Activated CD8-positive, alpha-beta memory T cell treated with anti-CD3 and anti-CD28 coated beads for 4 hours (primary cell): ENCODE data around the gene CRHR2.

Source experiments
- DNase-seq, 2 donors: peaks; one replicate each; pipeline ENCODE4 v3.0.0-alpha.2; 2020; ENCODE audit warnings: low read depth in 2 of 2

Gene CRHR2

GRCh38 chr7:30679664-30680063, 2.6 kb downstream of the CRHR2 start:
- no peak for DNase-seq

- DNase-seq: no peak
Measured at GRCh38 chr7:30678805-30679204, 3.5 kb downstream of the CRHR2 start.

GRCh38 chr7:30674876-30675275, 7.4 kb downstream of the CRHR2 start:
- DNase-seq: no peak

DNA sequence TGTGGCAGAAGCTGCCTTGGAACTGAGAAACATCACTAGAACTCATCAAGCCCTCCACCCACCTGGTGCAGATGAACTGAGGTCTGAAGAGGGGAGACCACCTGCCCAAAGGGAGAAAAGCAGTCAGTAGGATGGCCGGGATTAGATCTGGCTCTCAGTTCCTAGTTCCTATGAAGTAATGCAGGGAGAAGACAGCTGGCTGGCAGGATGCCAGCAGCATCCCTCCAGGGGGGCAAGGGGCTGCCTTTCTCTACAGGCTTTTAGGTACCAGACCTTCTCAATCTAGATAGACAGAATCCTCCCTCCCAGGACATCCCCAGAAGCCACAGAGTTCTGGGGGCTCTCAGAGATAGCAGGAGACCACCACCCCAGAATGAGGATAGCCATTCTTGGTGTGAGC, 7.8 kb downstream of the CRHR2 start:
- DNase-seq: no peak

DNA sequence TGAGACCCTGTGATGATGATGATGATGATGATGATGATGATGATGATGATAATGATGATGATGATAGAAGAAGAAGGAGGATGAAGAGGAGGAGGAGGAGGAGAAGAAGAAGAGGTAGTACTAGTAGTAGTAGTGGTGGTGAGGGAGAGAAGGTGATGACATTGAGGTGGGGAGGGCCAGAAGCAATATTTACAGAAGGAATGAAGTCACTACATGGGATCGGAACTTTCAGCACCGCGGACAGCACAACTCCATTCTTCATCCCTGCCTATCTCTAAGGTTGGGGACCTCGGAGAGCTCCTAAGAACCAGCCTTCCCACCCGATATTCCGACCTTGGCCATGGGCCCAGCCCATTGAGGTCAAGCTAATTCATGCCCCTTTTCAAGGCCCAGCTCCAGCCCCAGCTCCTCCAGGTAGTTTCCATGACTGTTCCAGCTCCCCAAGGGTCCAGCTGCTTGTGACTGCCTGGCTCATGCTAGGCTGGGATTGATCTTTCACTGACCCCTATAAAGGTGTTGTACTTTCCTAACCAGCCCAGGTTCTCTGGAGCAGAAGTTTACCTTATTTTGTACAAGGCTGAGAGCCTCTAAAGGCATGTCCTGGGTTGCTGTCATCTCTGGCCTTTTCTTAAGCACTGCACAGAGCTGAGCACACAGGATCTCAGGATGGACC, 10.3 kb downstream of the CRHR2 start:
- no peak for DNase-seq

DNA sequence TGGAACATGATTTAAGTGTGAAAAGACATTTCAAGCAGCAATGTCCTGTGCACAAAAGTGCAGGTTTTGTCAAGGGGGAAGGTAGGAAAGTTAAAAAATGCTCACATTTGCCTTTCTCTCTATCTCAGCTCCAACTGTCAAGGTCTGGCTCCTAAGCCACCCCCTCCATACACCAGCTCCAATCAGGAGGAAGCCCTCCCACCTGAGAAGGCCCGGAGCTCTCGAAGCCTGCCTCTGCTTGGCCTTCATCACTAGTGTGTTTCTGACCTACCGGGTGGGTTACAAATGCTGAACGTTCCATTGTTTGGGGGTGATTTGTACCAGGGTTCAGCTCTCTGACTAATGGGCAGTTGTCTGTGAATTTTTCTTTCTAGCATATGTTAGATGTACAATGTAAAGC, 14.2 kb downstream of the CRHR2 start:
- no peak for DNase-seq

GRCh38 chr7:30667172-30667571, 15.1 kb downstream of the CRHR2 start:
- DNase-seq: no peak

DNA sequence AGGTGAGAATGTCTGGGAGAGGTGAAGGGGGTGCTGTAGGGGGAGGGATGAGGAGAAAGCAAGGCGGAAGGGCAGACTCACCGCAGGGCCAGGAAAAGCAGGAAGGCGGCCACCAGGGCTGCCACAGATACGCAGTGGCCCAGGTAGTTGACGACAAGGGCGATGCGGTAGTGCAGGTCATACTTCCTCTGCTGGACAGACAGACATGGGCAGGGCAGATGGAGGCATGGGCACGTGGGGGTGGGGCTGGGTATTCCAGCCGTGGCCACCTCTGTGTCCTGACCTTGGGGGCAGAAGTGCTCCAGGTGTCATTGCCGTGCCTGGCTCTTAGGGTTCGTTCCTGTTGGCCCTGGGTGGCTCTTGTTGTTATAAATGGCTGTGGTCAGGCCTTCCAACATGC, 16.8 kb downstream of the CRHR2 start:
- no peak for DNase-seq

DNA sequence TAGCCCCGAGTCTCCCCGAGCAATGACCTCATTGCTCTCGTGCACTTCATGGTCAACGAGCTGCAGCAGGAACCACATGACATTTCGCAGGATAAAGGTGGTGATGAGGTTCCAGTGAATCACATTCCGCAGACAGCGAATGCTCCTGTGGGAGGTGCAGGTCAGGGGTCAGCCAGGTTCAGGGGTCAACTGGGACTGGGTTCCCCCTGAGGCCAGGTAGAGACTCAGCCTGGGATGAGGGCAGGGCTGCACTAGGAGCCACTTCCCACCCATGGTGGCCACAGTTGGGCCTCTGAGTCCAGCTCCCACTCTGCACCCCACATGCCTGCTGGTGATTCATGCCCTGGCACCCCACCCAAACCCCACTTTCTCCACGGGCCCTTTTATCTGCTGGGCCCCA, 17.2 kb downstream of the CRHR2 start:
- DNase-seq: no peak

DNA sequence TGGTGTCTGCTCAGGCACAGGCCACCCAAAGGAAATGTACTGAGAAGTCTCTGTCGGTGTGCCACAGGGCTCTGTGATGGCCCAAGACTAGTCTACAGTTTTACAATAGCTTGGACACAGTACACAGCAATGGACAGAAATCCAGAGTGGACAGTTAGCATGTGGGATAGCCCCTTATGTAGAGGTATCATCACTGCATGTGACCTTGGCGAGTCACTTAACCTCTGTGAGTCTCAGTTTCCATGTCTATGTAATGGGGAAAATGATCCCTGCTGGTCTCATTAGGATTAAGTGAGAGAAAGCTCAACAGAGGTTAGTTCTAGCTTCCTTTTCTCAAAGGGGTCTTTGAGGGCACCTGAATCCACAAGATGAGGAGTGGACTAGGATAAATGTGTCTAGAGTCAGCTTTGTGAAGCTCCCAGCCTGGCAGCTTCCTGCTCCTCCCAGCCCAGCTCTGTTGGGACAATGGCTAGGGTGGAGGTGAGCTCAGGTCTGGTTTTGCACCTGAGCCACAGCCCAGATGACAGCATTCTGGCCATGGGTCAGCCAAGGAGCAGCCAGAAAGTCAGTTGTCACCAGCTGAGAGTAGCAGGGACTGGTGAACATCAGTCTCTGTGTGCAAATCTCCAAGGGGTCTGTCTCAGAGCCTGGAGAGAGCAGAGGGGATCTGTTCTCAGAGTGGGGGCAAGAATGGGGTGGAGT, 17.9 kb downstream of the CRHR2 start:
- DNase-seq: no peak

DNA sequence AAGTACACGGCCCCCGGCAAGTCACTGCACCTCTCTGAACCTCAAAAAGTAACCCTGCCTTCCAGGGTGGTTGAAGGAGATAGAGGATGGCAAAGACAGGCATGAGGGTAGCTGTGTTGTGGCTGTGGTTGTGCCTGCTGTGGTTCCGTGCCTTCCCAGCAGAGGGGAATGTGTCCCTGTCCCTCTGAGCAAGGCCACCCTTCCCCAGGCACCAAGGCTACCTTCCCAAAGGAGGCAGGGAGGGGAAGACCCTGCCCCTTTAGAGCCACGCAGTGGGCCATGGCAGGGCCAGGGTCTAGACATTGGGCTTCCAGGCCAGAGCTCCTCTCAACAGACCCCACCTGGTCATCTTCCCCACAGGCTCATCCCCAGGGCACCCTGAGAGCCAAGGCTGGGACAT, 18.8 kb downstream of the CRHR2 start:
- no peak for DNase-seq

- no peak for DNase-seq
Measured at GRCh38 chr7:30662431-30662939, 19.8 kb downstream of the CRHR2 start.

DNA sequence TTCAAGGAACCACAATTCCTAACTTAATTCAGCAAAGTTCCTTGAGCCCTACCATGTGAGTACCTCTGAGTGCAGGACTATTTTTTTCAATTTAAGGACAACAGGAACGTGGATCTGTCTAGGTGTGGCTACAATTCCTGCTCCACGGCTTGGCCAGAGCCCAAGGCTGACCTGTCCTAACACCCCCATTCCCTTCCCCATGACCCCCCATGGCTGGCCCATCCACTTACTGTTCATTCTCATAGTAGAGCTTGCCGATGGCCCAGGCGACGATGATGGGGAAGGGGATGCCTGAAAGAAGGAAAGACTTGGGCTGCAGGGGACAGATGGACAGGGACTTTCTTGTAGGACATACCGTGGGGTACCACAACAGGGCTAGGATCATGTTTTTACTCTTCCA, 20.3 kb downstream of the CRHR2 start:
- DNase-seq: no peak

DNA sequence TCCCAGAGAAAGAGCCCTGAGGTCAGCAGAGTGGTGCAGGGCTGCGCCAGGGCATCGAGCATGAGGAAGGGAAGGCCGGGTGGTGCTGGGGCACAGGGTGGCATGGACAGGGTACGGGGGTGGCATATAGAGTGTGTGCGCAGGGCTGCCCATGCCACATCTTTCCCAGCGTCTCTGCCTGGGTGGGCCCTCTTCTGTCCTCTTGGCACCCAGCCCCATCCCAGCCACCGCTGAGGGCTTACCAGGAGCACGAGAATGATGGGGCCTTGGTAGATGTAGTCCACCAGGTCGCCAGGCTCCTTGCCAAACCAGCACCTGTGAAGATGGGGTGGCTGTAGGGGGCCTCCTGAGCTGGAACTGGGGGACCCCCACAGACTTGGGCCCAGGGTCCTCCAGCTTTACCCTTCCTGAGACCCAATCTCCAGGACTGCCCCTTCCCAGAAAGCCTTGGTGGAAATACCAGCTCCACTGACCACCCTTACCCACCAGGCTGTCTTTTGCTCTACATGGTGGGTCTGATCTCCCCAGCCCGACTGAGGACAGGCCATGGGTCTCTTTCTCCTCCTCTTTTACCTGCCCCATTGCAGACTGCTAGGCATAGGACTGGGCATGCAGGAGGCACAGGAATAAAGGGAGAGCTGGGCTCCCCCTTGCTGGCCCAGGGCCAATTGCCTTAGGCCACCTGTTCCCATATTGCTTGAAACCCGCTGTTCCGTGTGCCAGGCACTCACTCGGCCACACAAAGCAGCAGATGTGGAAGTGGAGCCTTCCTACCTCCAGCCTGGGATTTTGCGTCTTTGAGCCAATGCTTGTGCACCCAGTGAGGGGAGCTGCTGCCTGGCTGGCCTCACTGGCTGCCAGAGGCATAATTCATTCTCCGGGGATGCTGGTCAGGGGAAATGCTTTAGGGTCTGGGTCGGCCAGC, 21.7 kb downstream of the CRHR2 start:
- DNase-seq: no peak

GRCh38 chr7:30659312-30659711, 22.9 kb downstream of the CRHR2 start:
- no peak for DNase-seq

GRCh38 chr7:30658479-30659074, 23.7 kb downstream of the CRHR2 start:
- no peak for DNase-seq

DNA sequence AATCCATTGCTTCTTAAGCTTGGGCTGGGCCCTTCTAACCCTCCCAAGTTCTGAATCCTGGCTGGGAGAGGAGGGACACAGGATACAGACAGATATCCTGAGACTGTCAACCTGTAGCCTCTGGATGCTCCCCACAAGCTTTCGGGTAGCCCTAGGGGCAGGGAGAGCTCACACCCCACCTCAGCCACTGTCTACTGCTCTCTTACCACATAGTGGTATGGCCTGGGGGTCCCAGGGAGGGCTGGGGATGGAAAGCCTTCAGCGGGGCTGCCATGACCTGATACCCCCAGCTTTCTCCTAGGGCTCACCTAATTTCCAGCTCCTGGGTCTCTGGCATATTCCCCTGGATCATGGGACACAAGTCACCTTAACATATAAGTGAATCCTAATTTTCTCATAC, 25.1 kb downstream of the CRHR2 start:
- DNase-seq: no peak

GRCh38 chr7:30656006-30656957, 26.0 kb downstream of the CRHR2 start:
- DNase-seq: no peak

DNA sequence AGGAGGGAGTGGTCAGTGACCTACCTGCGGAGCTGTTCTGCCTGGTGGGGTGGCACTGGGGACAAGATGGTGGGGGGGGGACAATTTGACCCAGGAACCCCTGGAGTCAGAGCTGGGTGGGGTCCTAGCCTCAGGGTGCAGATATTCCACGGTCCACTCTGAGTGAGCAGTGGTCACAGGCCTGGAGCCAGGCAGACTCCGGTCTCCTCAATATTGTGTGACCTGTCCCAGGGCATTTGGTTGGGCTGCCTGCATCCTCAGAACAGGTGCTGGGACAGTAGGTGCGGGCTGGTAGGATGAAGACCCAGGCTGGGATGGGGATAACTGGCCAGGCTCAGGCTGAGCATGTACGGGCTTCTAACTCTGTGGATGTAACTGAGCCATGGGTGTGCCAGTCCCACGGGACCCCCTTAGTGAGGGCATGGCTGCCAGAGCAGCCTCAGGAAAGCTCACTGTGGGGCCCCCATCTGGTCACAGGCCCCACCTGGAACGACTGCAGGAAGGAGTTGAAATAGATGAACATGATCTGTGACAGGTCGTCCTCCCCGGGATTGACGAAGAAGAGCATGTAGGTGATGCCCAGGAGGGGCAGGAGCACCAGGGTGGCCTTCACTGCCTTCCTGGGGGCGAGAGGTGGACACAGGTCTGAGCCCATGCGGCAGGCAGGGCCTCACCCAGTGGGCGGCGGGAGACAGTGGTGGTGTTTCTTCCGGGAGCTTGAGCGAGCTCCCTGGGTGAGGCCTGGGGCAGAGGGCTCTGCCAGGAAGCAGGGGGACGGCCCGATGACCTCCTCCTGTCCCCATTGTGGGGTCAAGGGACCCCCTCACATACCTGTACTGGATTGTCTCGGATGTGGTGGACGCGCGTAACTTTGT, 26.9 kb downstream of the CRHR2 start:
- DNase-seq: no peak
